ENCODE data around the gene MAST4.

The MAST4 gene

DNA sequence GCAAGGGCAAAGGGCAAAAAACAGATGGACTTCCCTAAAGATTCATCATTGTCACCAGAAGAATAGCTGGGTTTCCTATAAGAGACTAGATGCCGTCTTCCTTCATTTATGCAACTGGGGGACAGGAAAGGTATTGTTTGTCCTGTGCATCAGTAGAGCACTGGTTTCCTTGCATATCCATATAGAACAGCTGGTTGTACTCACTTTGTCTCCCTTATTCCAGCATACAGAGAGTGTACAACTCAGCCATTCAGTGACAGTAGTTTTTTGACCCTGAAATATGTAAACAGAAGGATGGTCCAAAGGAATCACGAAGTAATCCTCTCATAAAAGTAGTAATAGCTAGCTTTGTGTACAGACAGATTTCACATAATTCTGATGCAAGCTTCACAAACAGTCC is 22.5 kb upstream of the MAST4 start:
- H3K4me3 ChIP-seq (replicated peaks in 1 of 2; ENCODE audit: low read depth in 2 of 2, low read length in 2 of 2): no peak overlapping the region
- no peak for DNase-seq (ENCODE audit: low read depth in 2 of 2)
- TF ChIP-seq, protein P1, sequence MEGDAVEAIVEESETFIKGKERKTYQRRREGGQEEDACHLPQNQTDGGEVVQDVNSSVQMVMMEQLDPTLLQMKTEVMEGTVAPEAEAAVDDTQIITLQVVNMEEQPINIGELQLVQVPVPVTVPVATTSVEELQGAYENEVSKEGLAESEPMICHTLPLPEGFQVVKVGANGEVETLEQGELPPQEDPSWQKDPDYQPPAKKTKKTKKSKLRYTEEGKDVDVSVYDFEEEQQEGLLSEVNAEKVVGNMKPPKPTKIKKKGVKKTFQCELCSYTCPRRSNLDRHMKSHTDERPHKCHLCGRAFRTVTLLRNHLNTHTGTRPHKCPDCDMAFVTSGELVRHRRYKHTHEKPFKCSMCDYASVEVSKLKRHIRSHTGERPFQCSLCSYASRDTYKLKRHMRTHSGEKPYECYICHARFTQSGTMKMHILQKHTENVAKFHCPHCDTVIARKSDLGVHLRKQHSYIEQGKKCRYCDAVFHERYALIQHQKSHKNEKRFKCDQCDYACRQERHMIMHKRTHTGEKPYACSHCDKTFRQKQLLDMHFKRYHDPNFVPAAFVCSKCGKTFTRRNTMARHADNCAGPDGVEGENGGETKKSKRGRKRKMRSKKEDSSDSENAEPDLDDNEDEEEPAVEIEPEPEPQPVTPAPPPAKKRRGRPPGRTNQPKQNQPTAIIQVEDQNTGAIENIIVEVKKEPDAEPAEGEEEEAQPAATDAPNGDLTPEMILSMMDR (IDR thresholded peaks at IDR 0.05; ENCODE audit: low read depth, low read length): no peak

- H3K4me3 ChIP-seq (replicated peaks in 1 of 2; ENCODE audit: low read depth in 2 of 2, low read length in 2 of 2): no peak overlapping the region
- TF ChIP-seq, protein P1 (IDR thresholded peaks at IDR 0.05; ENCODE audit: low read depth, low read length): no peak
- DNase-seq (ENCODE audit: low read depth in 2 of 2): peak; percentile 72
Observed at GRCh38 chr5:66582499-66583165, 13.6 kb upstream of the MAST4 start.

DNA sequence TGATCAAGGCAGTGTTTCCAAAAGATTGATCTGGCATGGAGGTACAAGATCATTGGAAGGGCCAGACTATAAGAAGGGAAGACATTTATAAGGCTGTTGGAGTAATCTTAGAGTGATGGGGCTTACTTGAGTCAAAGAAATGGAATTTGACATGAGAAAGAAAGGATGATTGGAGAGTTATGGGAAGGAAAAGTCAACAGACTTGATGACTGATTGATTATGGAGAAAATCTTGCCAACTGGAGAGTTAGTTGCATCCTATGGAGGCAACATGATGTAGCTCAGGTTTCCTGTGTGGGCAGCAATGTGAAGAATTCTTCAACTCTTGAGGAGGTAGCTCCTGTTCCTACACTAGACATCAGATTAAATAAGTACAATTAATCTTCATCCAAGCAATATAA is 10.9 kb upstream of the MAST4 start:
- TF ChIP-seq, protein P1 (IDR thresholded peaks at IDR 0.05; ENCODE audit: low read depth, low read length): no peak
- H3K4me3 ChIP-seq (replicated peaks in 1 of 2; ENCODE audit: low read depth in 2 of 2, low read length in 2 of 2): no peak overlapping the region
- no peak for DNase-seq (ENCODE audit: low read depth in 2 of 2)

DNA sequence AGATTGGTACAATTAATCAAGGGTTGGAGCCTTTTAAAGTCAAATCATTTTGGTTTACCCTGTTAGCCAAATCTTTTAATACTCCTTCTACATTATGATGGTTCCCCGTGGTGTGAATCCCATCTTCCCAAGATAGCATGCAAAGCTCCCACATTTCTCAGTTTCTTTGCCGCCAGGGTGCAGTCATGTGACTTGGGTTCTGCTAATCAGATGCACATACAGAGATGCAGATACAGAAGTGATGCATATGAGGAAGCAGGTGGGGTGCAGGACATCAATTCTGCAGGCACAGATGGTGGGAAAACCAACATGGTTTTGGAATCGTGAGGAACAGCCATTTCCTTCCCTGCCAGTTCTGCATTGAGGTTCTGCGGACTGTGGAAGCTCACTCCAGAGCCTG is 8.4 kb upstream of the MAST4 start:
- no peak overlapping the region for H3K4me3 ChIP-seq (replicated peaks in 1 of 2; ENCODE audit: low read depth in 2 of 2, low read length in 2 of 2)
- no peak for DNase-seq (ENCODE audit: low read depth in 2 of 2)
- TF ChIP-seq, protein P1 (IDR thresholded peaks at IDR 0.05; ENCODE audit: low read depth, low read length): no peak

GRCh38 chr5:66596636-66597182 is 516 bp downstream of the MAST4 start:
- peak overlapping the region; percentile 61 to 62 for H3K4me3 ChIP-seq (replicated peaks in 1 of 2; ENCODE audit: low read depth in 2 of 2, low read length in 2 of 2)
- TF ChIP-seq, protein P1 (IDR thresholded peaks at IDR 0.05; ENCODE audit: low read depth, low read length): no peak
- peak in 1 of 2 donors; percentile 29 for DNase-seq (ENCODE audit: low read depth in 2 of 2)

DNA sequence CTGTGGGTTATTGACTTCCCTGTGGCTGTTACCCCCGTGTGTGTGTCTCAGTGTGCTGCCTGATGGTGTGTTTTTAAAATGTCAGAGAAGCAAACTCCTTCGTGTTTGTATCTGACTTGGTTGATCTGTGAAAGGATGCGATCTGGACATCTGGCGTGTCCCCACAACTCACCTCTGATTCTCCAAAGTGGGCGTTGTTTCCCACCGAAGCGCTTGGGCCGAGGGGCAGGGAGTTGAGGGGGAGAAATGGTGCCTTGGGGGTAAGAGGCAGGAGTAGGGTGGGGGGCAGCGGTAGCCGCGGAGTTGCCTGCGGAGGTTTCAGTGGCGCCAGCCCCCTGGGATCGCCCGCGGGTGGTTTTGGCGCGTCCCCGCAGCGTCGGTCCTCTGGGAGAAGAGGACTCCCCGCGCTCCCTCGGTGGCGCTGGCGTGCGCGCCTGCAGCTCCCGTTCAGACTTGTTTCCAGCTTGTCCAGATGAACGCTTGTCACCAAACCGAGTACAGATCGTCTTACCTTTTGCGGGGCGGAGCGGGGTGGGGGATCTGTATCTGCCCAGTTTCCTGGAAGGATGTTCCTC is 1.1 kb downstream of the MAST4 start:
- DNase-seq (ENCODE audit: low read depth in 2 of 2): peak; percentile 11 to 15
- H3K4me3 ChIP-seq (replicated peaks in 1 of 2; ENCODE audit: low read depth in 2 of 2, low read length in 2 of 2): peak overlapping the region; percentile 61 to 62
- TF ChIP-seq, protein P1 (IDR thresholded peaks at IDR 0.05; ENCODE audit: low read depth, low read length): no peak
